Measurements from ENCODE around the gene PLEKHM2. TPM values are rescaled to one million over a fixed set of nuclear protein-coding genes. Genes with fewer than 3 reads are reported as not detected.

Gene PLEKHM2
- total RNA-seq, 1 experiment from 2014 or later: 49.7 TPM

DNA sequence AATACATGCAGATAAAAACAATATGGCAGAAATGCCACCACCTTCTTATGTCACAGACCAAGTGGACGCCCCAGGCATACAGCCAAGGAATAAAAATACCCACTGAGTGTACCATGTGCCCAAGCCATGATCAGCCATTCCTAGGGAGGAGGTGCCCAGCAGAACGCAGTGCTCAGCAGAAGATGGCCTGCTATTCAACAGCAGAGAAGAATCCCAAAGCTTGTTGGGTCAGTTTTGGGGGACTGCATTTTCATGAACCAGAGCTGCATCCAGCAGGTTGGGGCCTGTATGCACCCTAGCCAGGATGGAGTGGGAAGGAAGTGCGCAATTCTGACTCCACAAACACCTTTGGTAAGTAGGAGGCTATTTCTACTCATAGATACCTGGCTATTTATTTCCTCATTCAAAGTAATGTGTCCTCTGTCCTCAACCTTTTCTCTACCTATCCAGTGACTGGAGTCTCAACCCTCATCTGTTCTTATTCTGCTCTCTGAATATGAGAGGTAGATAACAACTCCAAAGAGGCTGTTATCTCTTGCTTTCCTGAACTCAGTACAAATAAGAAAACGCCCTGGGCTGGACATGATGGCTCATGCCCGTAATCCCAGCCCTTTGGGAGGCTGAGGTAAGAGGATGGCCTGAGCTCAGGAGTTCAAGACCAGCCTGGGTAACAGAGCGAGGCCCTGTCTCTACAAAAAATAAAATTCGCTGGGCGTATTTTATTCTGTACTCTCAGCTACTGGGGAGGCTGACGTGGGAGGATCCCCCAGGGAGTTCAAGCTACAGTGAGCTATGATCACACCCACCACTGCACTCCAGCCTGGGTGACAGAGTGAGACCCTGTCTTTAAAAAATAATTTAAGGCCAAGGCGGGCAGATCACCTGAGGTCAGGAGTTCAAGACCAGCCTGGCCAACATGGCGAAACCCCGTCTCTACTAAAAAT lies 2.5 kb upstream of the PLEKHM2 start (continued):
- TF ChIP-seq, protein P1, sequence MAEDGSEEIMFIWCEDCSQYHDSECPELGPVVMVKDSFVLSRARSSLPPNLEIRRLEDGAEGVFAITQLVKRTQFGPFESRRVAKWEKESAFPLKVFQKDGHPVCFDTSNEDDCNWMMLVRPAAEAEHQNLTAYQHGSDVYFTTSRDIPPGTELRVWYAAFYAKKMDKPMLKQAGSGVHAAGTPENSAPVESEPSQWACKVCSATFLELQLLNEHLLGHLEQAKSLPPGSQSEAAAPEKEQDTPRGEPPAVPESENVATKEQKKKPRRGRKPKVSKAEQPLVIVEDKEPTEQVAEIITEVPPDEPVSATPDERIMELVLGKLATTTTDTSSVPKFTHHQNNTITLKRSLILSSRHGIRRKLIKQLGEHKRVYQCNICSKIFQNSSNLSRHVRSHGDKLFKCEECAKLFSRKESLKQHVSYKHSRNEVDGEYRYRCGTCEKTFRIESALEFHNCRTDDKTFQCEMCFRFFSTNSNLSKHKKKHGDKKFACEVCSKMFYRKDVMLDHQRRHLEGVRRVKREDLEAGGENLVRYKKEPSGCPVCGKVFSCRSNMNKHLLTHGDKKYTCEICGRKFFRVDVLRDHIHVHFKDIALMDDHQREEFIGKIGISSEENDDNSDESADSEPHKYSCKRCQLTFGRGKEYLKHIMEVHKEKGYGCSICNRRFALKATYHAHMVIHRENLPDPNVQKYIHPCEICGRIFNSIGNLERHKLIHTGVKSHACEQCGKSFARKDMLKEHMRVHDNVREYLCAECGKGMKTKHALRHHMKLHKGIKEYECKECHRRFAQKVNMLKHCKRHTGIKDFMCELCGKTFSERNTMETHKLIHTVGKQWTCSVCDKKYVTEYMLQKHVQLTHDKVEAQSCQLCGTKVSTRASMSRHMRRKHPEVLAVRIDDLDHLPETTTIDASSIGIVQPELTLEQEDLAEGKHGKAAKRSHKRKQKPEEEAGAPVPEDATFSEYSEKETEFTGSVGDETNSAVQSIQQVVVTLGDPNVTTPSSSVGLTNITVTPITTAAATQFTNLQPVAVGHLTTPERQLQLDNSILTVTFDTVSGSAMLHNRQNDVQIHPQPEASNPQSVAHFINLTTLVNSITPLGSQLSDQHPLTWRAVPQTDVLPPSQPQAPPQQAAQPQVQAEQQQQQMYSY (CRISPR knock-in tag; IDR thresholded peaks at IDR 0.05): no peak
- no peak for TF ChIP-seq ZNF317 (CRISPR knock-in tag; IDR thresholded peaks at IDR 0.05; ENCODE audit: borderline replicate concordance, low read depth)
- TF ChIP-seq, protein P2, sequence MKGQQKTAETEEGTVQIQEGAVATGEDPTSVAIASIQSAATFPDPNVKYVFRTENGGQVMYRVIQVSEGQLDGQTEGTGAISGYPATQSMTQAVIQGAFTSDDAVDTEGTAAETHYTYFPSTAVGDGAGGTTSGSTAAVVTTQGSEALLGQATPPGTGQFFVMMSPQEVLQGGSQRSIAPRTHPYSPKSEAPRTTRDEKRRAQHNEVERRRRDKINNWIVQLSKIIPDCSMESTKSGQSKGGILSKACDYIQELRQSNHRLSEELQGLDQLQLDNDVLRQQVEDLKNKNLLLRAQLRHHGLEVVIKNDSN (CRISPR knock-in tag; IDR thresholded peaks at IDR 0.05): no peak
- TF ChIP-seq ZNF138 (CRISPR knock-in tag; conservative IDR thresholded peaks at IDR 0.05): no peak
- no peak for TF ChIP-seq ZNF219 (CRISPR knock-in tag; IDR thresholded peaks at IDR 0.05; ENCODE audit: borderline replicate concordance)
- TF ChIP-seq, protein P3, sequence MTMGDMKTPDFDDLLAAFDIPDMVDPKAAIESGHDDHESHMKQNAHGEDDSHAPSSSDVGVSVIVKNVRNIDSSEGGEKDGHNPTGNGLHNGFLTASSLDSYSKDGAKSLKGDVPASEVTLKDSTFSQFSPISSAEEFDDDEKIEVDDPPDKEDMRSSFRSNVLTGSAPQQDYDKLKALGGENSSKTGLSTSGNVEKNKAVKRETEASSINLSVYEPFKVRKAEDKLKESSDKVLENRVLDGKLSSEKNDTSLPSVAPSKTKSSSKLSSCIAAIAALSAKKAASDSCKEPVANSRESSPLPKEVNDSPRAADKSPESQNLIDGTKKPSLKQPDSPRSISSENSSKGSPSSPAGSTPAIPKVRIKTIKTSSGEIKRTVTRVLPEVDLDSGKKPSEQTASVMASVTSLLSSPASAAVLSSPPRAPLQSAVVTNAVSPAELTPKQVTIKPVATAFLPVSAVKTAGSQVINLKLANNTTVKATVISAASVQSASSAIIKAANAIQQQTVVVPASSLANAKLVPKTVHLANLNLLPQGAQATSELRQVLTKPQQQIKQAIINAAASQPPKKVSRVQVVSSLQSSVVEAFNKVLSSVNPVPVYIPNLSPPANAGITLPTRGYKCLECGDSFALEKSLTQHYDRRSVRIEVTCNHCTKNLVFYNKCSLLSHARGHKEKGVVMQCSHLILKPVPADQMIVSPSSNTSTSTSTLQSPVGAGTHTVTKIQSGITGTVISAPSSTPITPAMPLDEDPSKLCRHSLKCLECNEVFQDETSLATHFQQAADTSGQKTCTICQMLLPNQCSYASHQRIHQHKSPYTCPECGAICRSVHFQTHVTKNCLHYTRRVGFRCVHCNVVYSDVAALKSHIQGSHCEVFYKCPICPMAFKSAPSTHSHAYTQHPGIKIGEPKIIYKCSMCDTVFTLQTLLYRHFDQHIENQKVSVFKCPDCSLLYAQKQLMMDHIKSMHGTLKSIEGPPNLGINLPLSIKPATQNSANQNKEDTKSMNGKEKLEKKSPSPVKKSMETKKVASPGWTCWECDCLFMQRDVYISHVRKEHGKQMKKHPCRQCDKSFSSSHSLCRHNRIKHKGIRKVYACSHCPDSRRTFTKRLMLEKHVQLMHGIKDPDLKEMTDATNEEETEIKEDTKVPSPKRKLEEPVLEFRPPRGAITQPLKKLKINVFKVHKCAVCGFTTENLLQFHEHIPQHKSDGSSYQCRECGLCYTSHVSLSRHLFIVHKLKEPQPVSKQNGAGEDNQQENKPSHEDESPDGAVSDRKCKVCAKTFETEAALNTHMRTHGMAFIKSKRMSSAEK (CRISPR knock-in tag; IDR thresholded peaks at IDR 0.05; ENCODE audit: borderline replicate concordance): no peak
- TF ChIP-seq FOXK1 (CRISPR knock-in tag; IDR thresholded peaks at IDR 0.05): no peak

DNA sequence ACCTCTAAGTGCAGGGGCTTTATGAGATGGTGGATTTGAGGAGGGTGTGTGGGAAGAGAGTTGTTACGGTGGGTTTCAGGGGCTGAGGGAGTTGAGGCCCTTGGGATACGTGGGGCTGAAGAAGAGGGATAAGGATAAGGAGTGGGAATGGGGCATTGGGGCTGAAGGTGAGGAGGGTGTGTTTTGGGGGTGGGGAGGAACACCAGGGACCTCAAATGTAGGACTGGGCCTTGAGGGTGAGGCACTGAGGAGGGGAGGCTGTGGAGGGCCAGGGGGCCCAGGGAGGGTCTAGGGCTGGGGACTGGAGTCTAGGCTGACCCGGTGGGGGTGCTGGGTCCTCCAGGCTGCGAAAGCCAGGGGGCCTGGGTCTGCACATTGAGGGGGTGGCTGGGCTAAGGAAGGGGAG lies 1.2 kb upstream of the PLEKHM2 start:
- CTCF ChIA-PET: interaction anchor here (1.5 kb wide), 1 partner anchor 58 kb away, joined by 3 read pairs; no protein-coding TSS in a partner anchor
- no peak for DNase-seq (ENCODE audit: low spot score)
- H3K9me3 Mint-ChIP-seq: no peaks in the 10 kb centered on the region
- H3K27me3 Mint-ChIP-seq (ENCODE audit: low read depth): no peaks in the 10 kb centered on the region; the same call in 1 of the 2 replicates
- ATAC-seq: no peak
- H3K4me3 Mint-ChIP-seq: peak overlapping the region; percentile 65
- peaks cover 22% of the 10 kb centered on the region for H3K4me1 Mint-ChIP-seq
- H3K27ac Mint-ChIP-seq: no peak overlapping the region
- POLR2A ChIA-PET: no interaction called here
- no peaks in the 10 kb centered on the region; the same call in 1 of the 2 replicates for H3K36me3 Mint-ChIP-seq
- TF ChIP-seq, protein P4, sequence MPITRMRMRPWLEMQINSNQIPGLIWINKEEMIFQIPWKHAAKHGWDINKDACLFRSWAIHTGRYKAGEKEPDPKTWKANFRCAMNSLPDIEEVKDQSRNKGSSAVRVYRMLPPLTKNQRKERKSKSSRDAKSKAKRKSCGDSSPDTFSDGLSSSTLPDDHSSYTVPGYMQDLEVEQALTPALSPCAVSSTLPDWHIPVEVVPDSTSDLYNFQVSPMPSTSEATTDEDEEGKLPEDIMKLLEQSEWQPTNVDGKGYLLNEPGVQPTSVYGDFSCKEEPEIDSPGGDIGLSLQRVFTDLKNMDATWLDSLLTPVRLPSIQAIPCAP (CRISPR knock-in tag; IDR thresholded peaks at IDR 0.05): no peak
- TF ChIP-seq TEAD1 (CRISPR knock-in tag; IDR thresholded peaks at IDR 0.05) (no peak), SMAD4 (CRISPR knock-in tag; IDR thresholded peaks at IDR 0.05) (no peak), ZNF263 (CRISPR knock-in tag; IDR thresholded peaks at IDR 0.05; ENCODE audit: low read depth) (no peak), NR3C1 (CRISPR knock-in tag; conservative IDR thresholded peaks at IDR 0.05; ENCODE audit: low read depth) (no peak), NFYB (CRISPR knock-in tag; conservative IDR thresholded peaks at IDR 0.05; ENCODE audit: low read depth) (no peak), IRF2 (CRISPR knock-in tag; IDR thresholded peaks at IDR 0.05; ENCODE audit: borderline replicate concordance, low read depth) (no peak), ZNF416 (CRISPR knock-in tag; IDR thresholded peaks at IDR 0.05) (no peak)
- TF ChIP-seq, protein P5, sequence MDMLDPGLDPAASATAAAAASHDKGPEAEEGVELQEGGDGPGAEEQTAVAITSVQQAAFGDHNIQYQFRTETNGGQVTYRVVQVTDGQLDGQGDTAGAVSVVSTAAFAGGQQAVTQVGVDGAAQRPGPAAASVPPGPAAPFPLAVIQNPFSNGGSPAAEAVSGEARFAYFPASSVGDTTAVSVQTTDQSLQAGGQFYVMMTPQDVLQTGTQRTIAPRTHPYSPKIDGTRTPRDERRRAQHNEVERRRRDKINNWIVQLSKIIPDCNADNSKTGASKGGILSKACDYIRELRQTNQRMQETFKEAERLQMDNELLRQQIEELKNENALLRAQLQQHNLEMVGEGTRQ (CRISPR knock-in tag; IDR thresholded peaks at IDR 0.05): no peak
- TF ChIP-seq, protein P6, sequence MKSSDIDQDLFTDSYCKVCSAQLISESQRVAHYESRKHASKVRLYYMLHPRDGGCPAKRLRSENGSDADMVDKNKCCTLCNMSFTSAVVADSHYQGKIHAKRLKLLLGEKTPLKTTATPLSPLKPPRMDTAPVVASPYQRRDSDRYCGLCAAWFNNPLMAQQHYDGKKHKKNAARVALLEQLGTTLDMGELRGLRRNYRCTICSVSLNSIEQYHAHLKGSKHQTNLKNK (CRISPR knock-in tag; IDR thresholded peaks at IDR 0.05): no peak
- TF ChIP-seq, protein P7, sequence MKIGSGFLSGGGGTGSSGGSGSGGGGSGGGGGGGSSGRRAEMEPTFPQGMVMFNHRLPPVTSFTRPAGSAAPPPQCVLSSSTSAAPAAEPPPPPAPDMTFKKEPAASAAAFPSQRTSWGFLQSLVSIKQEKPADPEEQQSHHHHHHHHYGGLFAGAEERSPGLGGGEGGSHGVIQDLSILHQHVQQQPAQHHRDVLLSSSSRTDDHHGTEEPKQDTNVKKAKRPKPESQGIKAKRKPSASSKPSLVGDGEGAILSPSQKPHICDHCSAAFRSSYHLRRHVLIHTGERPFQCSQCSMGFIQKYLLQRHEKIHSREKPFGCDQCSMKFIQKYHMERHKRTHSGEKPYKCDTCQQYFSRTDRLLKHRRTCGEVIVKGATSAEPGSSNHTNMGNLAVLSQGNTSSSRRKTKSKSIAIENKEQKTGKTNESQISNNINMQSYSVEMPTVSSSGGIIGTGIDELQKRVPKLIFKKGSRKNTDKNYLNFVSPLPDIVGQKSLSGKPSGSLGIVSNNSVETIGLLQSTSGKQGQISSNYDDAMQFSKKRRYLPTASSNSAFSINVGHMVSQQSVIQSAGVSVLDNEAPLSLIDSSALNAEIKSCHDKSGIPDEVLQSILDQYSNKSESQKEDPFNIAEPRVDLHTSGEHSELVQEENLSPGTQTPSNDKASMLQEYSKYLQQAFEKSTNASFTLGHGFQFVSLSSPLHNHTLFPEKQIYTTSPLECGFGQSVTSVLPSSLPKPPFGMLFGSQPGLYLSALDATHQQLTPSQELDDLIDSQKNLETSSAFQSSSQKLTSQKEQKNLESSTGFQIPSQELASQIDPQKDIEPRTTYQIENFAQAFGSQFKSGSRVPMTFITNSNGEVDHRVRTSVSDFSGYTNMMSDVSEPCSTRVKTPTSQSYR (CRISPR knock-in tag; IDR thresholded peaks at IDR 0.05): no peak
- TF ChIP-seq, protein P8, sequence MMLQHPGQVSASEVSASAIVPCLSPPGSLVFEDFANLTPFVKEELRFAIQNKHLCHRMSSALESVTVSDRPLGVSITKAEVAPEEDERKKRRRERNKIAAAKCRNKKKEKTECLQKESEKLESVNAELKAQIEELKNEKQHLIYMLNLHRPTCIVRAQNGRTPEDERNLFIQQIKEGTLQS (CRISPR knock-in tag; conservative IDR thresholded peaks at IDR 0.05): no peak

Data from WTC11 (cell line).